ENCODE data around the gene CEMIP2. TPM values are rescaled to one million over a fixed set of nuclear protein-coding genes. Genes with fewer than 3 reads are reported as not detected.

The CEMIP2 gene
- total and polyA plus RNA-seq, 2 of the 13 experiments (the other 11 are each of a cell fraction or from before 2014, with no cell fraction given) = 94.3 to 128 TPM

- Histone ChIP-seq H3K79me2 (ENCODE audit: insufficient read depth, low read length) (no peaks in the 10 kb centered on the region), H2AFZ (ENCODE audit: low read length) (no peak overlapping the region), H4K20me1 (ENCODE audit: insufficient read depth, low read length) (no peaks in the 10 kb centered on the region), H3K9ac (ENCODE audit: insufficient read depth, low read depth, low read length) (no peak overlapping the region), H3K9me3 (ENCODE audit: low read length) (no peaks in the 10 kb centered on the region), H3K4me2 (ENCODE audit: low read depth, low read length) (no peak overlapping the region), H3K4me1 (ENCODE audit: insufficient read depth, low read length) (peaks cover 11% of the 10 kb centered on the region; the same call in 1 of the 2 replicates), H3K27ac (ENCODE audit: extremely low read length, insufficient read depth, low read length) (no peak overlapping the region), H3K27me3 (ENCODE audit: control insufficient read depth in 1 of 2, insufficient read depth in 2 of 2, low read length in 2 of 2) (no peaks in the 10 kb centered on the region), H3K4me3 (replicated peaks in 1 of 3; ENCODE audit: insufficient read depth in 1 of 3, low read depth in 2 of 3, low read length in 3 of 3) (no peak overlapping the region), H3K36me3 (replicated peaks in 1 of 2; ENCODE audit: control insufficient read depth in 1 of 2, insufficient read depth in 2 of 2, low read length in 2 of 2) (peaks cover 18 to 69% of the 10 kb centered on the region in 2 experiments)
- BruUV-seq (replicated peaks) = no TSS peak
- in situ Hi-C loops (cut with HindIII; ENCODE audit: extremely low pct_ligation_motif_present, low pct_unique_long_range_greater_than_20kb) = no loop called here
- ATAC-seq (no peak), DNase-seq (ENCODE audit: low spot score) (no peak), FAIRE-seq (no peak)
- ChIA-PET POLR2A (no interaction called here), CTCF (ENCODE audit: low intra/inter-chr PET ratio, low total read pairs) (no interaction called here)
- TF ChIP-seq RBM22 (optimal IDR thresholded peaks at IDR 0.05; ENCODE audit: low read length) = peak; percentile 72
- TF ChIP-seq TCF7L2 (IDR thresholded peaks at IDR 0.05; ENCODE audit: low read depth, low read length) = no peak
- peak; percentile 75; the same call in 1 of the 2 replicates for TF ChIP-seq ZKSCAN1 (IDR thresholded peaks at IDR 0.05; ENCODE audit: low read length)
- TF ChIP-seq ATF4 (CRISPR knock-in tag; IDR thresholded peaks at IDR 0.05) = no peak
- WGBS (ENCODE audit: low lambda C conversion rate) = 95% methylated on average over 3 of the region's 3 CpGs
- intact Hi-C loops (cut with micrococcal nuclease; ENCODE audit: unreplicated experiment) = no loop called here
Measured at GRCh38 chr9:71719088-71719487, 49.2 kb downstream of the CEMIP2 start.

GRCh38 chr9:71716138-71716909 is 52.0 kb downstream of the CEMIP2 start:
- FAIRE-seq (no peak), DNase-seq (ENCODE audit: low spot score) (no peak), ATAC-seq (no peak)
- 89% methylated on average over 2 of the region's 2 CpGs for WGBS (ENCODE audit: low lambda C conversion rate)
- Histone ChIP-seq H3K4me2 (ENCODE audit: low read depth, low read length) (no peak overlapping the region), H3K4me1 (ENCODE audit: insufficient read depth, low read length) (peaks cover 11% of the 10 kb centered on the region; the same call in 1 of the 2 replicates), H2AFZ (ENCODE audit: low read length) (no peak overlapping the region), H3K4me3 (replicated peaks in 1 of 3; ENCODE audit: insufficient read depth in 1 of 3, low read depth in 2 of 3, low read length in 3 of 3) (no peak overlapping the region), H3K9ac (ENCODE audit: insufficient read depth, low read depth, low read length) (no peak overlapping the region), H3K27ac (ENCODE audit: extremely low read length, insufficient read depth, low read length) (no peak overlapping the region), H3K27me3 (ENCODE audit: control insufficient read depth in 1 of 2, insufficient read depth in 2 of 2, low read length in 2 of 2) (no peaks in the 10 kb centered on the region), H3K9me3 (ENCODE audit: low read length) (no peaks in the 10 kb centered on the region), H3K79me2 (ENCODE audit: insufficient read depth, low read length) (no peaks in the 10 kb centered on the region), H4K20me1 (ENCODE audit: insufficient read depth, low read length) (no peaks in the 10 kb centered on the region), H3K36me3 (replicated peaks in 1 of 2; ENCODE audit: control insufficient read depth in 1 of 2, insufficient read depth in 2 of 2, low read length in 2 of 2) (peaks cover 27 to 70% of the 10 kb centered on the region in 2 experiments)
- CTCF ChIA-PET (ENCODE audit: low intra/inter-chr PET ratio, low total read pairs) = interaction anchor here (2.1 kb wide), 1 partner anchor 112 kb away, joined by 9 read pairs; no protein-coding TSS in a partner anchor
- no peak for TF ChIP-seq ZIK1 (CRISPR knock-in tag; IDR thresholded peaks at IDR 0.05; ENCODE audit: borderline replicate concordance, low read depth)
- no peak for TF ChIP-seq FOSL2 (CRISPR knock-in tag; IDR thresholded peaks at IDR 0.05)
- no peak for TF ChIP-seq HNRNPK (IDR thresholded peaks at IDR 0.05; ENCODE audit: low read depth, low read length, poor library complexity, severe bottlenecking)
- TF ChIP-seq HMG20A (CRISPR knock-in tag; IDR thresholded peaks at IDR 0.05; ENCODE audit: borderline replicate concordance) = no peak
- peak; percentile 21; the same call in 1 of the 2 replicates for TF ChIP-seq CEBPG (CRISPR knock-in tag; IDR thresholded peaks at IDR 0.05)
- TF ChIP-seq MAF1 (CRISPR knock-in tag; IDR thresholded peaks at IDR 0.05; ENCODE audit: borderline replicate concordance) = no peak
- TF ChIP-seq CEBPB (IDR thresholded peaks at IDR 0.05; ENCODE audit: borderline replicate concordance, low read depth, low read length) = peak; percentile 51; the same call in 1 of the 2 replicates
- no peak for TF ChIP-seq SKI (IDR thresholded peaks at IDR 0.05; ENCODE audit: partially characterized antibody)
- TF ChIP-seq ZNF205 (CRISPR knock-in tag; IDR thresholded peaks at IDR 0.05) = no peak
- TF ChIP-seq STAG1 (CRISPR knock-in tag; IDR thresholded peaks at IDR 0.05) = no peak
- TF ChIP-seq, protein P1, sequence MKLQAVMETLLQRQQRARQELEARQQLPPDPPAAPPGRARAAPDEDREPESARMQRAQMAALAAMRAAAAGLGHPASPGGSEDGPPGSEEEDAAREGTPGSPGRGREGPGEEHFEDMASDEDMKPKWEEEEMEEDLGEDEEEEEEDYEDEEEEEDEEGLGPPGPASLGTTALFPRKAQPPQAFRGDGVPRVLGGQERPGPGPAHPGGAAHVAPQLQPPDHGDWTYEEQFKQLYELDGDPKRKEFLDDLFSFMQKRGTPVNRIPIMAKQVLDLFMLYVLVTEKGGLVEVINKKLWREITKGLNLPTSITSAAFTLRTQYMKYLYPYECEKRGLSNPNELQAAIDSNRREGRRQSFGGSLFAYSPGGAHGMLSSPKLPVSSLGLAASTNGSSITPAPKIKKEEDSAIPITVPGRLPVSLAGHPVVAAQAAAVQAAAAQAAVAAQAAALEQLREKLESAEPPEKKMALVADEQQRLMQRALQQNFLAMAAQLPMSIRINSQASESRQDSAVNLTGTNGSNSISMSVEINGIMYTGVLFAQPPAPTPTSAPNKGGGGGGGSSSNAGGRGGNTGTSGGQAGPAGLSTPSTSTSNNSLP (IDR thresholded peaks at IDR 0.05; ENCODE audit: low read depth, low read length) = peak; percentile 13; the same call in 1 of the 2 replicates
- no TSS peak for BruUV-seq (replicated peaks)
- in situ Hi-C loops (cut with HindIII; ENCODE audit: extremely low pct_ligation_motif_present, low pct_unique_long_range_greater_than_20kb) (no loop called here), intact Hi-C loops (cut with micrococcal nuclease; ENCODE audit: unreplicated experiment) (loop anchor here (1.0 kb wide), 1 partner anchor 50 kb away; no protein-coding TSS in a partner anchor)
- POLR2A ChIA-PET = interaction anchor here (1.2 kb wide), 1 partner anchor 50 kb away, joined by 3 read pairs; no protein-coding TSS in a partner anchor
